ENCODE results near the gene MDM2.

- no peak for TF ChIP-seq CTCF (IDR thresholded peaks at IDR 0.05)
- no peak for TF ChIP-seq POLR2AphosphoS5 (IDR thresholded peaks at IDR 0.05)
- TF ChIP-seq POLR2A (IDR thresholded peaks at IDR 0.05): no peak
Observed at GRCh38 chr12:68813242-68813593, 5.2 kb downstream of the MDM2 start.

Data from gastroesophageal sphincter (tissue), 3 donors.